GM12891 (cell line): ENCODE measurements around the gene SHISA5.

ENCODE experiments used
- POLR2A ChIP-seq: IDR thresholded peaks from 2 replicates; pipeline ENCODE4 v1.6.1; 2011; ENCODE audit warnings: low read depth, low read length, control low read depth
- POLR2AphosphoS5 ChIP-seq: IDR thresholded peaks from 2 replicates; pipeline ENCODE4 v1.6.1; 2011; ENCODE audit warnings: low read depth, low read length, control low read depth
- POU2F2 ChIP-seq: IDR thresholded peaks from 2 replicates; pipeline ENCODE4 v1.6.1; 2011; ENCODE audit warnings: low read depth, mild to moderate bottlenecking, control low read depth, low read length, moderate library complexity

- TF ChIP-seq POLR2AphosphoS5 = no peak
- no peak for TF ChIP-seq POU2F2
- TF ChIP-seq POLR2A = no peak
Measured at GRCh38 chr3:48532271-48532976, 28.4 kb upstream of the SHISA5 start.
